GM10266 (cell line): ENCODE measurements around the gene ACKR2.

ENCODE experiments used
- DNase-seq: peaks from one replicate; pipeline ENCODE4 v3.0.0; 2012; ENCODE audit errors: extremely low spot score
- CTCF ChIP-seq: IDR thresholded peaks from 2 replicates; pipeline ENCODE4 v1.5.1; 2012; ENCODE audit warnings: mild to moderate bottlenecking, low read depth; ENCODE audit not compliant: control insufficient read depth, insufficient read depth; ENCODE audit errors: missing control alignments

Gene ACKR2

GRCh38 chr3:42809202-42809601 is at the start of gene ACKR2:
Gene ACKR2 (plus strand): TSS chr3:42809445. CDS start chr3:42864503, 55,058 bp downstream.
- TF ChIP-seq CTCF: no peak
- no peak for DNase-seq

GRCh38 chr3:42762046-42762724 is 47.1 kb upstream of the ACKR2 start:
- no peak for TF ChIP-seq CTCF
- no peak for DNase-seq

- DNase-seq: no peak
- no peak for TF ChIP-seq CTCF
Measured at GRCh38 chr3:42763021-42763420, 46.2 kb upstream of the ACKR2 start.

GRCh38 chr3:42764115-42764514 is 45.1 kb upstream of the ACKR2 start:
- no peak for DNase-seq
- no peak for TF ChIP-seq CTCF

GRCh38 chr3:42764561-42765295 is 44.5 kb upstream of the ACKR2 start:
- no peak for TF ChIP-seq CTCF
- DNase-seq: no peak

GRCh38 chr3:42769477-42770131 is 39.6 kb upstream of the ACKR2 start:
- no peak for DNase-seq
- TF ChIP-seq CTCF: no peak
